Gastrocnemius medialis (tissue), 4 donors: ENCODE data around the gene CACNA1F. TPM values are rescaled to one million over a fixed set of nuclear protein-coding genes. Genes with fewer than 3 reads are reported as not detected.

Experiments used
- ATAC-seq, 2 donors: fragments of 150-250 bp; one replicate each; pipeline ENCODE4 v1.9.1; 2016
- DNase-seq, 2 donors: peaks; one replicate each; pipeline ENCODE4 v3.0.0-alpha.2; 2019
- H3K27ac ChIP-seq, 4 donors: fragments of 200-600 bp; sonication (generic); 1 replicate in 1 of 4; 2 replicates in 3 of 4; pipeline ENCODE4 v1.5.1; 2016 to 2018; ENCODE audit warnings: mild to moderate bottlenecking in 2 of 4, moderate library complexity in 1 of 4
- H3K27me3 ChIP-seq, 3 donors: fragments of 200-600 bp; sonication (generic) in 2 of 3; 1 replicate in 1 of 3; 2 replicates in 2 of 3; pipeline versions ENCODE4 v1.5.1 to v1.6.0; 2016 to 2019; ENCODE audit warnings: mild to moderate bottlenecking in 1 of 3, moderate library complexity in 1 of 3
- H3K36me3 ChIP-seq, 2 donors: fragments of 200-600 bp; sonication (generic) in 1 of 2; one replicate each; pipeline ENCODE4 v1.5.1; 2017 to 2018
- H3K4me1 ChIP-seq, 2 donors: fragments of 200-600 bp; sonication (generic) in 1 of 2; one replicate each; pipeline ENCODE4 v1.5.1; 2016 to 2017; ENCODE audit warnings: mild to moderate bottlenecking in 2 of 2
- H3K4me3 ChIP-seq, 4 donors: fragments of 200-600 bp; sonication (generic) in 3 of 4; 1 replicate in 1 of 4; 2 replicates in 3 of 4; pipeline ENCODE4 v1.5.1; 2016 to 2019; ENCODE audit warnings: mild to moderate bottlenecking in 2 of 4
- H3K9me3 ChIP-seq, 3 donors: fragments of 200-600 bp; sonication (generic) in 2 of 3; 1 replicate in 1 of 3; 2 replicates in 2 of 3; pipeline ENCODE4 v1.5.1; 2016 to 2019
- CTCF ChIP-seq, 5 experiments: fragments of 450-650 bp in 3 of 5; fragments of 200-600 bp in 2 of 5; sonication (generic) in 2 of 5; IDR thresholded peaks in 4 of 5; conservative IDR thresholded peaks in 1 of 5; 1 replicate in 4 of 5; 2 replicates in 1 of 5; pipeline ENCODE4 v1.5.1; 2016 to 2019; ENCODE audit warnings: antibody characterized with exemption in 5 of 5, mild to moderate bottlenecking in 3 of 5, moderate library complexity in 3 of 5
- POLR2A ChIP-seq, 2 donors: fragments of 450-650 bp; IDR thresholded peaks; one replicate each; pipeline ENCODE4 v1.6.1; 2017; ENCODE audit warnings: antibody characterized with exemption in 2 of 2, mild to moderate bottlenecking in 2 of 2, moderate library complexity in 2 of 2
- in situ Hi-C, 4 donors: fragments of 200-750 bp; cut with MboI; loops; one replicate each; pipeline versions ENCODE4 v1.15.0 to v1.8.0; 2017; ENCODE audit warnings: low sequenced_read_pairs in 4 of 4
- intact Hi-C: fragments of 100-400 bp; cut with DNase I; formaldehyde crosslinking; loops from one replicate; pipeline ENCODE4 v1.15.1; 2023; ENCODE audit warnings: low total_unique reads
- total RNA-seq, 4 donors: library from RNA; depleted of rRNA; stranded (reverse); fragments of >200 nt; gene quantifications; one replicate each; pipeline versions ENCODE4 v1.1.0 to v1.2.3, GENCODE V29; 2016

The CACNA1F gene
- total RNA-seq, 4 donors from 2014 or later = not detected

- Histone ChIP-seq H3K4me1 (no peaks in the 10 kb centered on the region), H3K36me3 (no peaks in the 10 kb centered on the region), H3K9me3 (no peaks in the 10 kb centered on the region), H3K27me3 (no peaks in the 10 kb centered on the region), H3K4me3 (no peak overlapping the region), H3K27ac (no peak overlapping the region)
- in situ Hi-C loops (no loop called here), intact Hi-C loops (no loop called here)
- TF ChIP-seq POLR2A (IDR thresholded peaks at IDR 0.05) = no peak
- TF ChIP-seq CTCF (IDR thresholded peaks at IDR 0.05 in 4 of 5, conservative IDR thresholded peaks at IDR 0.05 in 1 of 5) = no peak
- DNase-seq = no peak
- no peak for ATAC-seq
These were observed 39.6 kb downstream of the CACNA1F start for GRCh38 chrX:49193542-49193964.

- Histone ChIP-seq H3K36me3 (no peaks in the 10 kb centered on the region), H3K27me3 (no peaks in the 10 kb centered on the region), H3K4me1 (no peaks in the 10 kb centered on the region), H3K27ac (no peak overlapping the region), H3K4me3 (no peak overlapping the region), H3K9me3 (no peaks in the 10 kb centered on the region)
- ATAC-seq (no peak), DNase-seq (no peak)
- intact Hi-C loops = no loop called here
- in situ Hi-C loops = no loop called here
- no peak for TF ChIP-seq POLR2A (IDR thresholded peaks at IDR 0.05)
- peak in 4 of 5 experiments; percentile 5 to 54 (median 30) for TF ChIP-seq CTCF (IDR thresholded peaks at IDR 0.05 in 4 of 5, conservative IDR thresholded peaks at IDR 0.05 in 1 of 5)
These were observed 40.3 kb downstream of the CACNA1F start for GRCh38 chrX:49192722-49193328.

GRCh38 chrX:49191574-49192011, 41.5 kb downstream of the CACNA1F start:
- peak overlapping the region; percentile 80 to 95 (median 90) for H3K27ac ChIP-seq
- H3K36me3 ChIP-seq = no peaks in the 10 kb centered on the region
- TF ChIP-seq CTCF (IDR thresholded peaks at IDR 0.05 in 4 of 5, conservative IDR thresholded peaks at IDR 0.05 in 1 of 5) (no peak), POLR2A (IDR thresholded peaks at IDR 0.05) (no peak)
- ATAC-seq = peak in 1 of 2 donors; percentile 7
- intact Hi-C loops = no loop called here
- no peaks in the 10 kb centered on the region for H3K4me1 ChIP-seq
- peak overlapping the region; percentile 59 to 75 (median 66) for H3K4me3 ChIP-seq
- in situ Hi-C loops = no loop called here
- H3K9me3 ChIP-seq = no peaks in the 10 kb centered on the region
- no peak for DNase-seq
- H3K27me3 ChIP-seq = no peaks in the 10 kb centered on the region

- no peak for TF ChIP-seq CTCF (IDR thresholded peaks at IDR 0.05 in 4 of 5, conservative IDR thresholded peaks at IDR 0.05 in 1 of 5)
- peak; percentile 68 to 87 for TF ChIP-seq POLR2A (IDR thresholded peaks at IDR 0.05)
- peak overlapping the region; percentile 59 to 75 (median 66) for H3K4me3 ChIP-seq
- DNase-seq (peak; percentile 92 to 96), ATAC-seq (peak; percentile 92 to 97)
- in situ Hi-C loops (no loop called here), intact Hi-C loops (no loop called here)
- H3K27me3 ChIP-seq = no peaks in the 10 kb centered on the region
- H3K9me3 ChIP-seq = no peaks in the 10 kb centered on the region
- H3K36me3 ChIP-seq = no peaks in the 10 kb centered on the region
- no peaks in the 10 kb centered on the region for H3K4me1 ChIP-seq
- peak overlapping the region; percentile 80 to 95 (median 90) for H3K27ac ChIP-seq
These were observed 42.1 kb downstream of the CACNA1F start for GRCh38 chrX:49190821-49191573.
